Measurements from ENCODE around the gene NCKAP5.
"Not testable (repeated sequence)": the region's sequence is repeated elsewhere in the genome, so short reads cannot be mapped to it uniquely, and the experiment has no call there.

The NCKAP5 gene

DNA sequence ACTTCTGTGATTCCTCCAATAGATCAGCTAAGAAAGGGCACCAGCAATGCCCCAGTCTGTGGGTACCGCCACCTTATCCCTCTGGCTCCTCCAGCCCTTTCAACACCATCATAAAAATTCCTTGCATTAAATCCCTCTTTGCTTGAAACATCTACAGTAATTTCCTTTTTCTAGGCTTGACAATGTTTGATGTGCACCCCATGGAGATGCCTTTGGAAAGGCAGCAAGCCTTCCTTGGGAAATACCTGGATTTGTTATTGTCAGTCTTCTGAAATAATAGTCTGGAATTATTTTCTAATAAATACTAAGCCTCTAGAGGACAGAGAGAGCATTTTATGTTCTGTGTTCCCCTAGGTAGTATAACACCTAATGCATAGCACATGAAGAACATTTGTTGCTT is 46.1 kb downstream of the NCKAP5 start:
- DNase-seq (ENCODE audit: low read depth in 2 of 2) = no peak

DNA sequence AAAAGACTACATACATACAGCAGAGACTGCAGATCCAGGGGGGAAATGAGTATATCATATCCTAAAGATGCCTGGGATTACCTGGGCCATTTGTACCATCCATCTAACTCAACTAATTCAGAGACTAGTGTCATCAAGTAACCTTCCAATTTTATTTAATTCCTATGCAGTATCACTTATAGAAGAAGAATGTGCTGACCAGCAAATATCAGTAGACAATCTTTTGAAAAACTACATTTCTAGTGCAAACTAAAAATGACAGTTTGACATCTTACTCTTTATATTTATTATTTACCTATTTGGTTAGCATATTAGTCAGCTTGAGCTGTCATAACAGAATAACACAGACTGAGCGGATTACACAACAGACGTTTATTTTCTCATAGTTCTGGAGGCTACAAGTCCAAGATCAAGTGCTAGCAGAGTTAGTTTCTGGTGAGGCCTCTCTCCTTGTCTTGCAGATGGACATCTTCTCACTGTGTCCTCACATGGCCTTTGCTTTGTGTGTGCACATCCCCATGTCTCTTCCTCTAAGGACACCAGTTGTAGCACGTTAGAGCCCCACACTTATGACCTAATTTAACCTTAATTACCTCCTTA is 47.0 kb downstream of the NCKAP5 start:
- DNase-seq (ENCODE audit: low read depth in 2 of 2) = no peak

DNA sequence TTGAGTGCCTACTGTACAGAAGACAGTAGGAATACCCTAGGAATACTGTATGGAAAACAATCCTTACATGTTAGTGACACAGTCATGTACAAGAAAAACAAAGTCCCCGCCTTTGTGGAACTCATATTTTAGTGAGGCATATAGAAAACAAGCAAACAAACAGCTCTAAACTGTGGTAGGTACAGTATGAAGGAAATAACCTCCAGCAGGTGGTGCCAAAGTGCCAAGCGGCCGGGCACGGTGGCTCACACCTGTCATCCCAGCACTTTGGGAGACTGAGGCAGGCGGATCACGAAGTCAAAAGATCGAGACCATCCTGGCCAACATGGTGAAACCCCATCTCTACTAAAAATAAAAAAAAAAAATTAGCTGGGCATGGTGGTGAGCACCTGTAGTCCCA is 48.6 kb downstream of the NCKAP5 start:
- DNase-seq (ENCODE audit: low read depth in 2 of 2) = not testable (repeated sequence)

DNA sequence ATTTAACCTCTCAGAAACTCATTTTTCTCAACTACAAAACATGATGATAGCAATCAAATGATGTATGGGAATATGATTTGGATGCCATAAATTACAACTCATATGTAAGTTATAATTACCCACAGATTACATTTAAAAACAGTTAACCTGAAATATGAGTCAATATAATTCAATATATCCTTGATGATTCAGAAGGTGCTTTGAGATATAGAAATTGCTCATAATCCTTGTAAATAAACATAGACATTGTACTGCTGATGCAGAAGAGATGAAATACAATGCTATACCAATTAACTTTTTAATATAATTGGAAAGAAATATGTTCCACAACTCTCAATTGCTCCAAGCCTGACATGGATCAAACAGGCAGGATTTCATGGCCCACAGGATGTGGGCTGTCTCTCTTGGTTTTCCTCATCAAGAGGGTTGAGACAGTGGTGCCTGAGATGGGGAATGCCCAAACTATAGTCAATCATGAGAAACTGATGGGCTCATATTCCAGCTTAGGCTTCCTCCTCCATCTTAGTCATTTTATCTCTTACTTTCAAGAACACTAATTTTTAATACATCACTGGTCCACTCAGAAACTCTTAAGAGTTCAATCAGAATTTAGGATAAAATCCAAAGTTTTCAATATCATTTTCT is 49.4 kb downstream of the NCKAP5 start:
- DNase-seq (ENCODE audit: low read depth in 2 of 2) = no peak

DNA sequence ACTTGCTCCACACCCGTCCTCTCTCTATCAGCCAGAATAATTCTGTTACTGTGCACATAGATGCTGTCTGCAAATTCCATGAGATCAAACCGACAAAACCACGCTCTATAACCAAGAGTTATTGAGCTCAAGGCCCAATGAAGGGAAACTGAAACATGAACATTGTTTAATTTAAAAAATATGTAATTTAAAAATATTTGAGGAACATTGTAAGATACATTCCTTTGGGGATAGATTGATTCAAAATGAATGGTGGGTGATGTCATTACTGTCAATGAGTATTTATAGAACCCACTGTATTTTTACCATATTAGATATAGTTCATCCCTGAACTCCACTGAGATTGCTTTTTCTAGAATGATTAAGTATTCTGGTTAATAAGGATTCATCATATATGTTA is 50.4 kb downstream of the NCKAP5 start:
- DNase-seq (ENCODE audit: low read depth in 2 of 2) = no peak

DNA sequence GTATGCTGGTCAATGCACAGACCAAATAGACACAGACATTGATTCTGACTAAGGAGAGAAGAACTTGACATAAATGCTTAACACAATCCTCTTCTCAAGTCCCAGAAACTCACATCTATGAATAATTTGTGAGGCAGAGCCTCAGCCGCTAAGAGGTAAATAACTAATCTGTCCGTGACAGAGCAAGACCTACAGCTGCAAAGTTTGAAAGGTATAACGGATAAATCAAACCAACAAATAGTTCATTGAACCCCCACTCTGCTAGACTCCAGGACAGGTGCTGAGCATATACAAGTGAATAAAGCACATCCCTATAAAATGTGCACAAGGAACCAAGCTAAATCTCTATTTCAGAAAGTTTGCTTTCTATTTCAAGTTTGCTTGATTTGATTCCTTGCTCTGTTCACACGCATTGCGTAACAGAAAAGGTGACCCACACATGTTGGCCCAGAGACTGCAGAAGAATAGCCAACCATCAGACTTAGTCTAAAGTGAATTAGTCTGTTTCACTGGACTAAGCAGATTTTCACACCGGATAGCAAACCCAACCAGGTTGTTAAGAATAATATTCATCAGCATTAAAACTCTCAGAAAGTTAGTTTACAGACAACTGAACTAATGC is 51.7 kb downstream of the NCKAP5 start:
- DNase-seq (ENCODE audit: low read depth in 2 of 2) = no peak

DNA sequence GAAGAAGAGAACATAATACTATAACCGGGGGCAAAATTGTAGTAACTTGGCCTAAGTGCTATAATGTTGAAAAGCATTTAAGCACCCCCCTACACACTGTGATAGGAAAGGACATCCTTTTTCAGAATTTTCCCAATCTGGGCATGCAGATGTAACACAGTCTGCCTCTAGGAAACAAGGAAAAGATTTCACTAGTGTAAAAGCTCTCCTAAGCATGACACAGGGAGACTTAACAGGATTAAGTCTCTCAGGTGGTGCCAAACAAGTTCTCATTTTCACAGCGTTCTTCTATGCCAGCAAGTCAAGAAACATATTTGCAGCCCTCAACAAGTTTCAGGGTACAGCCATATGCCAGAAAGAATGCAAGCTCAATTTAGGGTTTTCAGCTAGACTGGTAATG is 53.0 kb downstream of the NCKAP5 start:
- DNase-seq (ENCODE audit: low read depth in 2 of 2) = no peak

DNA sequence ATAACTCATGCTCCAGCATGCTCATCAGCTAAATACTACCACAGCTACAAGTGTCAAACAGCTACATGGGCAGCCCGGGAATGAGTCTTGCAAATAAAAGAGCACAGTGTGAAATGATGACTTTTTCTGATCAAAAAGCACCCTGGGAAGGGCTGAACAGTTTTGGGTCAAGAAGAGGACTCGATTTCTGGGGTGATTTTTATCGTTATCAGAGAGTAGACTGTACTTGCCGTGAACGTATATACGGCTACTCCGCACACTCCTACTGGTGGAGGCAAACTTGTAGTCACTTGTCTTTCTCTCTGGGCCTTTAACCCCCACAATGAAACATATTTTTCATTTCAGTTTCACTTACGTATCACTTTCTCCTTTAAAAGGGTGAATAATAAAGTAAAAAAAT is 54.4 kb downstream of the NCKAP5 start:
- no peak for DNase-seq (ENCODE audit: low read depth in 2 of 2)

DNA sequence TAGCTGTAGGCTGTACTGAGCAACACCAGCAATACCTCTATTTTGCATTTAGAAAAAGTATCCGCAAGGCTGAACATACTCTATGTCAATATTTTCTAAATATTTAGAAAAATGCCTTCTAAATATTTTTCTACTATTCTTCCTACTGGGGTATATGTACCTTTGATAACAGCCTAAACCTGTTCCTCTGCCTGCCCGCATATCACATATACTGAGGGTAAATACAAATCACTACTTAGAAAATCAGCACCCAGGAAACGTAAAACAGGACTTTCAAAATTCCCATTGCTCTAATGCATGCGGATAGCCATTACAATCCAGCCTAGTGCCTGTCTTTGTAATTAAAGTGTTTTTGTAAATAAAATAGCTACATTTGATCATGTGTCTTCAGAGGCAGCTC is 56.1 kb downstream of the NCKAP5 start:
- DNase-seq (ENCODE audit: low read depth in 2 of 2) = no peak

DNA sequence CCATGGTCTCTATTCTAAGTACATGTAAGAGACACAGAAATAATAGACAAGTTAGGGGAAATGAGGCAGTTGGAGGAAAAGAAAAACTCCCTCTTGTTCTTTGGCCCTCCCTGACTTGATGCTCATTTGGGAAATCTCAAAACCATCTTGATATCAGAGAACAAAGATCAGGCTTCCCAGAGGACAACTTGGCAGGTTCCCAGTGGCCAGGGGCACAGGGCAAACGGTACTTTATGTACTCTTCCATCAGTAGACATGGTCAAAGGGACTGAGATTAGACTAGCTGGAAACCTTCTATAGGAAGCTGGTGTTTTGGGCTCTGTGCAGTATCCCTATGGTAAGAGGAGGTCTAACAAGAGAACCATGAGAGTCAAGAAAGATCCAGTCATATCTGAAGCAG is 56.6 kb downstream of the NCKAP5 start:
- DNase-seq (ENCODE audit: low read depth in 2 of 2) = no peak

DNA sequence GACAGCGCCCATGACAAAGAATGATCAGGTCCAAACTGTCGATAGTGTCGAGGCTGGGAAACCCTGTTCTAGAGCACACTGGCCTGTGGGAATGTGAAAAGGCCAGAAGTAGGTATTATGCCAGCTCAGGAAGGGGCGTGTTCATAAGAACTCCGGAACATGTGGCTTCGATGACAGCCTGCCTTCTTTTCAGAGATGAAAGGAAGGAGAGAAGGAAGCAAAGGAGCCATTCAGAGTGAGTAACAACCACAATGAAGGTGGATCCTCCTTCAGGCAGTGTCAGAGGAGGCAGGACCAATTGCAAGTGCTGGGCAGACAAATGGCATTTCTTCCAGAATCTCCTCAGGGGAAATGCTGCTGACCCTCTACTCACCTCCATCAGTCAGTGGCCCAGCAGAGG is 58.5 kb downstream of the NCKAP5 start:
- DNase-seq (ENCODE audit: low read depth in 2 of 2) = no peak

DNA sequence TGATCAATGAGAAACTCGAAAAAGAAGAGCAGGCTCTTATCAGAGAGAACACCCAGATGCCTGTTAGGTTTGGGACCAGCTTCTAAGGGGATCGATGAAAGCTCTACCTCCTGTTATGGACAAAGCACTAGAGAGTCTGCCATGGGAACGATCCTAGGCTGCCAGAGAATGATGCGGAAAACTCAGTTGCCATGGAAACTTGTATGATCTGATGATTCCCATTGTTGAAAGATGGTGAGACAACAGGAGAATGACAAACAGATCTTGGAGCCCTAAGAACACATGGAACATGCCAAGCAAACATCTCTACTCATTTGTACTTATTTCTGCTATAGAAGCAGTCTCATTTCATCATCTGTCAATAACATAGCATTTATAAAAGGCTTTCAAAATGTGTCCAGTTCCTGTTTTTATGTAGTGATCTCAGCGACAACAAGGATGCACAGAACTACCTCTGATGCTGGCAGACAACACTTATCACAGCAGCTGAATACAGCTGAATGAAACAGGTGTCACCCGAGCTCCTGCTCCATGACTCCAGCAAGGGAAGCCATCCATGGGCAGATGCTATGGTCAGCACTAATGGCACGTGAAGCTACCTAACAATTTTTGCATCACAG is 59.6 kb downstream of the NCKAP5 start:
- no peak for DNase-seq (ENCODE audit: low read depth in 2 of 2)

DNA sequence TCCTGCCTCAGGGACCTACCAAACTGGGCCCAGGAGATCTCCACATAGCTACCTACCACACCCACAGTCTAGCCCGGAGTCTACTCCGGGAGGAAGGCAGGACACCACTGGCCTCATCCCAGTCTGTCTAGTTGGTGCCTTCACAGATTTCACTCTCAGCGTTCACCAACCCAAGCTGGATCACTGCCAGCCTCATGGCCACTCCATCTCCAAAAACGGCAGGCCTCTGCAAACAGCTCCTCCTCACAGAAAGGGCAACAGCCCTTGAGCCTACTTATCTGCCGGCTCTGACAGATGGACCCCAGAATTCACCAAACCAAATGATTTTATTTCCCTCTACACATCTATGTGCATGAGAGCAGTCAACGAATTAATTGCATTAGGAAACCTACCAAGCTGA is 61.3 kb downstream of the NCKAP5 start:
- no peak for DNase-seq (ENCODE audit: low read depth in 2 of 2)

DNA sequence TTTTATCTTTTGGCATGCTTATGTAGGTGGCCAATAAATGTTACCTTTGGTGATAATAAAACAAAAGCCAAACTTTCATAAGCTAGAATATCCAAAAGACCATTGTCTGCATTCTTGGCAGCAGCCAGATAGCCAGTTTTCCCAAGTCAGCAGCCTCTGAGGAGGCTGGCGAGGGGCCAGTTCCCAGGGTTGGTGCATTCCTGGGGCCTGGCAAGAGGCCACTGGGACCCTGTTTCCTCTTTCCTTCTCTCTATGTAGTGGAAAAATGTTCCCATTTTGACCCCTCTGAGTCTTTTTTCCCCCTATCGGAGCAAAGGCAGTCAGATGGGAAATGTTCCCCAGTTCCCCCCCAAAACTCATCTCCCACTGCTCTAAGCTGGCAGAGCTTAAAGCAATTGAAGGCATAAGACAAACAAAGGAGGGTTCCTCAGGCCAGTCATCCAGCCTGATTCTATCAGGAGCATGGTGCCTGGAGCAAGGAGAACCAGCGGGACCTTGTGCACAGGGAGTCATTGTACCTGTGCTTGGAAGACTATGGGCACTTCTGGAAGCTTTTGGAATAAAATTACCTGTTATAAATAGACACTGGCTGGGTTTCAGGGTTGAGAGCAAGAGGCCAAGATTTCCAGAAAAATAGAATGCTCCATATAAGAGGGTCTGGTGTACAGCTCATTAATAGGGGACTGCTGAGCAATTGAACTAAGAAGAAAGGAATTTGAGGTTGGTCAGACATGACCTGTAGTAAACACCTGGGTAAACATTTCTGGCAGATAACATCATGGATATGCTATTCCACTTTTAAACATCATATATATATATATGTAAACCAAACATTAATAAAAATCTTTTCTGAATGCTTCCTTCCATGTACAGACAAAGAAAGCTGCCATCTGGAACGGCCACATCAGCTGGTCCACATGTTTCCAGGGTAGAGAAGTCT is 63.4 kb downstream of the NCKAP5 start:
- no peak for DNase-seq (ENCODE audit: low read depth in 2 of 2)

DNA sequence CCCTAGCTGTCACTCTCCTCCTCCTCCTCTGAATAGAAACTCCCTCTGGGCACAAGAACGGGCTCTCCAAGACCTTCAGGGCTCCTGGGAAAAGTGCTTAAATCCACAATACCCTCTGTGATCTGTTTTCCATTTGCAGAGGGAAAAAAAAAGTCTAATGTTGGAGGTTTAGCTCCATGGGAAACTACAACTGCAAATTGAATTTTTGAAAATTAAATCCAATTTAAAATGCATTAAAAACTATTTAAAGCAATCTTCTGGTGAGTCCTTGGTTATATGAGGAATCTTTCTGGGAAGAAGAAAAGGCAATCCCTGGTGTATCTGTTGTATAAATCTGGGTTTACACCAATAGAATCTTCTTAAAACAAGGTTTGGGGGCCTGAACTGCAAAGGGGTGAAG is 64.3 kb downstream of the NCKAP5 start:
- no peak for DNase-seq (ENCODE audit: low read depth in 2 of 2)

DNA sequence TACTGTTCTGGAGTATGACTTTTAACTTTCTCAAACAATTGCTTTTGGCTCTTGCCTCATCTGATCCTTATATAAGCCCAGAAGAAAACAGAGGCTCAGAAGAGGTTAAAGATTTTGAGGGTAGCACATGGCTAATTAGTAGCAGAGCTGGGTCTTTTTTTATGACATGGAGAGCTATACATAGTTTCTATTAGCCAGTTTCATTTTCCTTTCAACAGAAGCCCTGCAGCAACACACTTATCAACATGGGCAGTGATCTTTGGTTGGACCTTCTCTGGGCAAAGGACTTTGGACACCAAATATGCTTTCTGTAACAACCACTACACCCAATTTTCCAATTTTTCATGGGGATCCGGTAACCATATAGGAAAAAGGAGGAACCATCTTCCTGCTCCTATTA is 64.9 kb downstream of the NCKAP5 start:
- DNase-seq (ENCODE audit: low read depth in 2 of 2) = no peak

DNA sequence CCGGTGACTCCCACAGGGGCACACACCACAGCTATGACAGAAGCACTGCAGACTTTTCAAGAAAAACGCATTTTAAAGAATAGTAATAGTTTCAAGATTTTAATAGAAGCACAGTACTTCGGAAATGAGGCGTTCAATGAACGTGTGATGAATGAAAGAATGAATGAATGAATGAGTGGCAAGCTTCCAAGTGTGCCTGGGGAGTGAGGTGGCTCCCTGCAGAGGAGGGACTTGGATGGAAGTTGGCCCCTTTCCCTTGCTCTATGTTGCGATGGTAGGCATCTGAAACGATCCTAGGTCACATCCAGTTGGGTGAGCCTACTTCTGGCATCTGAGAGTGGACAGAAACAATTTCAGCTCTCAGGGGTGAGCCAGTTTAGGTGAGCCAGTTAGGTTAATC is 65.6 kb downstream of the NCKAP5 start:
- DNase-seq (ENCODE audit: low read depth in 2 of 2) = no peak

DNA sequence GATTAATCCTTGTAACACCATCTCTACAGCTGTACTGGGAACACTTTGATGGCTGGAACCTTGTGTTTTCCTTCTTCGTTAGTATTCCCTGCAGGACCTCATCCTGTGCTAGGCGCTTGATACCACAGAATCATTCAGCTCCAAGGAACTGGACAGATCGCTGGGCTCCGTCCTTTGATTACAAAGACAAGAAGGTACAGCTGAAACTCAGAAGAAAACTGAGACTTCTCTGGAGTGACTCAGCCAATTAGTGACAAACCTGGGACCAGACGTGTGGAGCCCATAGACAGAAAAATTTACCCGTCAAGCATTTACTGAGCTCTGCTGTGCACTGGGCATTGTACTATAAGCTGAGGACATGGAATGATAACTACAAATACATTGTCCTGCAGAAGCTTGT is 67.3 kb downstream of the NCKAP5 start:
- no peak for DNase-seq (ENCODE audit: low read depth in 2 of 2)

DNA sequence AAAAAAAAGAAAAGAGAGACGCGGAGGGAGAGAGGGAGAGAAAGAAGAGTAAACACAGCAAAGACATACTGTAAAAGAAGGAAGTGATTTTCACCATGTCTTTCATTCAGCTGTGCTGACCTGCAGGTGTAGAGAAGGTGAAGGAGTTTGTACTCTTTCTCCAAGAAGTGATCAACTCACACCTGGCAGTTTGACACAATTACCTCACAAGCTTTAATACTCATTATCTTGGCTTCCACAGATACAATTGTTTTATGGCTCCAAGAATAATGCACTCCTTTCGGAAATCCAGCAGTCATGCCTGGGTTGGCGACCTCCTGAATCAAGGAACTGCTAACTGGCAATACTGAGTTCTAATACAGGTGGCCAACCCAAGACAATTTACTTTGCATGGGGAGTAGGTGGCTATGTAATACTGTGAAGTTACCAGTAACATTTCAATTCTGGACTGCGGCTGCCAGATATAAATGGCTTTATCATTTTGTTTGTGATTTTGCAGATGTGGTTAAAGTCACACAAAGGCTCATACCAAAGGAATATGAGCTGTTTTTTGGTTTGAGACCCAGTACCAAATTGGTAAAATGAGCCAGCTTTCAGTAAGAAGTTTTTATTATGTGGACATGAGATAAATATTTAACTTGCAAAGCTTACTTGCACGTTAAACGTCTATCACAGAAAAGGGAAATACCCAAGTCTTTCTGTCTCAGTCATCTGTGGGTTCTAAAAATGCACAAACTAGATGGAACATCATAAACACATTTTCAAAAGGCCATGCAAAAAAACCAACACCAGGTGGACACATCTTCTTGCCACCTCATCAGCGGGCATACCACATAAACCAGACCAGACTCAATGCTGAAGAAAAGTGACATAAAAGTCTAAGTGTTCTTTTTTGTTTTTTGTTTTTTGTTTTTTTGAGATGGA is 69.3 kb downstream of the NCKAP5 start:
- DNase-seq (ENCODE audit: low read depth in 2 of 2) = no peak

DNA sequence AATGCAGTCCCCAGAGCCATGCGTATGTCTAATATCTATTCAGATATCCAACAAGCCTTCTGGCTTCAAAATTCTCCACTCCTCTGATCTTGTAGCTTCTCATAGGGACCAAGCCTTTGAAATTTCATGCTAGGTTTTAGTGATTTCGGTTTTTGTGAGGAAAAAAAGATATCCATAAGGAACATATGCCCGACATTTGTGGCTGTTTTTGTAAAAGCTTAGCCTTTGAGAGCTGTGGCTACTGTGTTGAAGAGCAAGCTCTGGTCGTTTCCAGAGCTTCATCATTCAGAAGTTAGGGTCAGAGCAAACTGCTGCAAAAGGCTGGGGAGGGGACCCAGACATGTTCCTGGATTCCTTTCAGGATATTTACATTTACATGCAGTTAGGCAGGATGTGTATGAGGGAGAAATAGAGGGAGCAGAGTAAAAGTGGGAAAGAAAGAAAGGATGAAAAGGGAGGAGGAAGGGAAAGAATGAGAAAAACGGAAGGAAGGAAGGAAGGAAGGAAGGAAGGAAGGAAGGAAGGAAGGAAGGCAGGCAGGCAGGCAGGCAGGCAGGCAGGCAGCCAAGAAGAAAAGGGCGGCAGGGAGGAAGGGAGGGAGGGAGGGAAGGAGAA is 70.2 kb downstream of the NCKAP5 start:
- no peak for DNase-seq (ENCODE audit: low read depth in 2 of 2)

Data from stimulated activated CD8-positive, alpha-beta memory T cell treated with anti-CD3 and anti-CD28 coated beads, Interleukin-15, amount 100 ng/mL, for 48 hours (primary cell).